Medulla oblongata (tissue), 1 donor: ENCODE measurements around the gene CPN2.
A peak's percentile ranks its signal among the peaks of the same experiment; 100 is the strongest.

Source experiments
- DNase-seq: peaks from one replicate; pipeline ENCODE4 v3.0.0-alpha.2; 2015; ENCODE audit errors: extremely low spot score

Gene CPN2

DNA sequence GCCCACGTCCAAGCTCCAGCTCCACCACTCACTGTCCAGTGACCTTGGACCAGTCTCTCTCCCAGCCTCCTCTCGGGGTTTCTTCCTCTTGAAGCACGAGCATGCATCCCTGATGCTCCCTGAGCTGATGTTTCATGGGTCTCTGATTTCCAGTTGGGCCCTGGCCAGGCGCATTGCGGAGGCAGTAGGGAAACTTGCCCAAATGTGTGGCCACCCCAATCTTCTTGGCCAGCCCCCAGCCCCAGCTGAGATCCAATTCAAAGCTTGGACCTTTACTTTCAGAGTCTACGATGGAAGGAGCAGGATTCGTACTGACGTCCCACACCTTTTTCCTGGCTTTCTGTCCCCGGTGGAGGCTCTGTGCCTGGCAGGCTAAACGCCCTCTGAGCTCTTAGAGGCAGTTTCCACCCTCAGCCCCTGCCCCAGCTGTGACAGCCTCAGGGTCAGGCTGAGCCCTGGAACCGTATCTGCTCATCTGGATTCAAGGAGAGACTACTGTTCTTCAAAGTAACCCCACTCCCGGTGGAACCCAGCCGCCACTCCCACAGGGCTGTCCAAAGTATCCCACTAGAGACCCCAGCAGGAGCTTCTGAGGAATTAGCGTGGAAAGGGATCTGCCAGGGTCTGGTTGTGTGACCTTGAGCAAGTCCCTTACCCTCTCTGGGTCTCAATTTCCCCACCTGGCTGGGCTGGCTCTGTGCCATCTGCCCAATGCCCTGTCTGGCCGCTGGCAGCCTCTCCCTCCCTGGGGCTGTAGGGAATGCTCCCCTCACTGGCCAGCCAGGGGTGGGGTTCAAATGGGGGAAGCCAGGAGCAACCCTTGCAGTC, 37.4 kb downstream of the CPN2 start:
- DNase-seq, result no peak

DNA sequence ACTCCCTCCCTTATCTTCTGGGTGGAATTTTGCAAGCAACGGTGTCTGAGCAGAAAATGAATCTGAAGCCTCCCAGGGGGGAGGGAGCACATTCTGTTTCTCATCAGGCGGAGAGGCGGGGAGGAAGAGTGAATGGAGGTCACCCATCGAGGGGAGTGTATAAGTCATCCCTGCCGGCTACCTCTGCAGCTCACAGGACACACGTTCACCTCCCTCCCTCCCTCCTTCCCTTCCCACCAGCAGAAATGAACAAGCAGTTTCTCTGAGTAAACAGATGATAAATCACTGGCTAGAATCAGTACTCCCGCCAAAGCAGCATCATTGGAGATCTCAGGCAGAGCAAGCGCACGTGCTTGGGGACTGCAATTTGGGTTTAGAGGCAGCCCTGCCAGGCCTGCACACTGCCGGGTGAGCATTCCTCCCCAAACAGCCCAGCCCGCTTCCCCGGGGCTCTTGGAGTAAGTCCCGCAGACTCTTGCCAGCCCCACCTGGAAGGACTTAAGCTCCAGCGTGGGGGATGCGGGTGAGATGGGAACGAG, 38.3 kb downstream of the CPN2 start:
- DNase-seq, result no peak

DNA sequence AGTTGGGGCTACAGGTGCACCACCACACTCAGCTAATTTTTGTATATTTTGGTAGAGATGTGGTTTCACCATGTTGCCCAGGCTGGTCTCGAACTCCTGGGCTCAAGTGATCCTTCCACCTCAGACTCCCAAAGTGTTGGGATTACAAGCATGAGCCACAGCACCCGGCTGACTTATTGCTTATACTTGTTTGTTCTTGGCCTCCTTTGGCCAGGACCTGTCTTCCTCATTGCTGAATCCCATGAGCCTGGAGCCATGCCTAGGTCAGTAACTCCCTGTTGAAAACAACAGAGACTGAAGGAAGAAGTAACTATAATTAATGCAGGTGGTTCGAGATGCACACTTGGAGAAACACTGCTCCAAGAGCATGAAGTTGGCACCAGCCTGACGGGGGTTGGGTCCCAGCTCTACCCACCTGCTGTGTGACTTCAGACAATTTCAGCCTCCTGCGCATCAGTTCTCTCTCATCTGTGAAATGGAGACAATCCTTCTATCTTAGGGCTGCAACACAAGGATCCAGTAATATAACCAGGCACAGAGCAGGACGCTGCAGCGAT, 38.9 kb downstream of the CPN2 start:
- no peak for DNase-seq

DNA sequence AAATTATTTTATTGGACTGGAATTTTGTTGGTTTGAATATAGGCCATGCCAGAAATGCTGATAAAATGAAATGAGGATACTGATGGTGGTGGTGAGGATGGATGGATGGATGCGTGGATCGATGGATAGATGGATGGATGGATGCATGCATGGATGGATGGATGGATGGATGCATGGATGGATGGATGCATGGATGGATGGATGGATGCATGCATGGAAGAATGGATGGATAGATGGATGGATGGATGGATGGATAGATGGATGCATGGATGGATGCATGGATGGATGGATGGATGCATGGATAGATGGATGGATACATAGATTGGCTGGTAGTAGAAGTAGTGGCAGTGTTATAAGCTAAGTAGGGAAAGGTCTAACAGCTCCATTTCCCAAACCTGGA, 40.1 kb downstream of the CPN2 start:
- no peak for DNase-seq

DNA sequence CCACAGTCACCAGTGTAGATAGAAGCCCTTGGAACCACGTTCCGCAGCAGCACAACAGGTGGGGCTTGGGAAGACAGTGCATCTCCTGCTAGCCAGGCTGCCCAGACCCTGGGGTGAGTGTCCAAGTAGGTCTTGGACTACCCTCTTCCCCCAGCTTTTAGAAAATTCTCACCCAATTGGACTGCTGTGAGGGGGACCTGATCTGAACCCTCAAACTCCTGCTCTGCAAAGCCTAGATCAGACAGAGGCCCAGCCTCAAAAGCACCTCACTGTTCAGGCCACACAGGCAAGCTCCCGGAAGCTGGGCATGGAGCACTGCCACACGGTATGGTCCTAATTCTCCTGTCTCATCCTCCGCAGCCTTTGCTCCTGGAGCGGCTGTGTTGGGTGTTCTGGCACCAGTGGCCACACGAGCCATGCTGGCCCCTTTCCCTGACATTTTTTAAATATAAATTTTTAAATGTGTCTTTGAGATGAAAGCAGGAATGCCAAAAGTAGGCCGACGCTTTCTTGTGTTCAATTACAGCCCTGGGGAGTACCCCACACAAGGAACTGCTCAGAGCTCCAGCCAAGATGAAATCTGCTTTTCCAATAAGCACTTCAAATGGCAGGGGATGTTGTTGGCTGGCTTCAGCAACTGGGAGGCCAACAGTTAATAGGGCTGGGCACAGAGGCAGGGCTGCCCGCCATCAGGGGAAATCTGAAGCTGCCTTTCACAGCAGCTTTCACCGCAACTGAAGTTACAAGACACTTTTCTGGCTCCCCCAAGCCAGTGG, 40.9 kb downstream of the CPN2 start:
- no peak for DNase-seq

DNA sequence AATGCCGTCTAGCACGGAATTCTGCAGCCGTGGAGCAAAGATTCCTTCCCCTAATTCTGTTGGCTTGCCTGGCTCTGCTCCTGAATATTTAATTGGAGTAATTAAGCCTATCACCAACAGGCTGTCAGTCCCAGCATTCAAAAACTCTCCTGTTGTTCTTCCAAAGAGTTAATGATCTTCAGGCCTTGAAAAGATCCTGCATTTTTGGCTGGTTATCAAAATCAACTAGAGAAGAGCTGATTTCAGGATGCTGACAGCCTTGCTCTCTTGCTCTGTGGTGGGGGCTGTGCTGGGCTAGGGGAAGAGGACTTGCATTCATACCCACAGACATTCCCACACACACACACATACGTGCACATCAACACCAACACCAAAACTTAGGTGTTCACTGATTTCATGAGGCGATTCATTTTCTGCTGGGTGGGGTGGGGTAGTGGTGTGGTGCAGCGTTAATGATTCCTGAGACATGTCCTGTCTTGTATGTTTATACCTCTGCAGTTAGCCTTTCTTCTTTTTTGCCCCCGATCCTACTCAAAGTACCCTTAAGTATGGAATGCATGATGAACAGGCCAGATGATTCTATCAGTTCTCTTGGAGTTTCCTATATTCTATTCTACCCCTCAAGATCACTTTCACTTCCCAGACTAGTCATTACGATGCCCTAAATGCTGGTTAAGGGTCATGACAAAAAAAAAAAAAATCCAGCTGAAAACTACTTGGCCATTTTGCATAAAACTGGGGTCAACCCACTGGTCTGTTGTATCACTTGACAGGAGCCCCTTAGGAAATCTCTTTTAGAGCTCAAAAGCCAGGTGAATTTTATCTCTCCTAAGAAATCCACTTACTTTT, 42.3 kb downstream of the CPN2 start:
- no peak for DNase-seq

DNA sequence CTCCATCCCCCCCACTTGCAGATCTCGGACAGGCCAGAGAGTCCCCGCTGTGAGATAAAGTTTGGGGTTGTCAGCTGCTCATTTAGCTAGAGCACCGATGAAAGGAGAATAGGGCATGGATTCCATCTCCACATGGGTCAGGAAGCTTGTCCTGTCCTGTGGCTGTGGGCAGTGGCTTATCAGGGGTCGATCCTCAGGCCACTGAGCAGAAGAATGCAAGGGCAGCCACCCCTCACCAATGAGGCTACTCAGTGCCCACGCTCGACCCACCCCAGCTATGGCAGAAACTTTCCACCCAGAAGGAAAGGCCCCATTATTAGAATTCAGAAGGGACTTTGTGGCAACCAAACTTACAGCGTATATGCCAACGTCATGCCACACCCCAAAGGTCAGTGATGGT, 43.3 kb downstream of the CPN2 start:
- DNase-seq, result no peak

DNA sequence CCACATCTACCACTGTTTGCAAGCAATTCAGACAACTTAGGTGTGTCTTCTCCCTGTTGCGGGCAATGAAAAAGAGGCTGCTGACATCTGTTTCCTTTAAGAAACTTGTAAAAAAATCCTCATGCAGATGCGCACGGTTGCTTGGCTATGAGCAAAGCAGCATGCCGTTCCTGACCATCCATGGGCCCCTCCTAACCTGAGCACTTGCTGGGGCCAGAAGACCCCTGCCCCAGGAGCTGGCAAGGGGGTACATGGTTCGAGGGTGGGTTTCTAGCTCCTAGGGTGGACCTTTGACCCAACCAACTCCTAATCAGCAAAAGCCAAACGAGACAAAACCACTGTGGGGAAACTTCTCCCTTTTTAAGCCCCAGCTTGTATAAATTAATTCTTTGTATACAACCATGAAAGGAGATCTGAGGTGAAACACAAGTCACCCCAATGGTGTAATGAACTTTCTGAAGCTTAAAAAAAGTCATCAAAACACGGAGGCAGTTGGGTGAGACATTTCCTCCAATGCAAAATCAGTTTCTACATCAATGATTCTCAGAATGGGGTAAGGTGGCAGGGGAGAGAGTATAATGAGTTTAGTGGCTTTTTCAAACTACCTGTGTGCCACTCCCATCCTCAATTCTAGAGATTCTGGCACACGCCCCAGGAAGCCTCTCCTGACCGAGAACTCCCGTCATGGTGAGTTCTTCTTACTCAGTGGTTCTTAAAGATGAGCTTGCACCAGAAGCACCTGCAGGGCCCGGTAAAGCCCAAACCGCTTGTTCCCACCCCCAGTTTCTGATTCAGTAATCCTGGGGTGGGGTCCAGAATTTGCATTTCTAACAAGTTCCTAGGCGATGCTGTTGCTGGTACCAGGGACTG, 44.1 kb downstream of the CPN2 start:
- no peak for DNase-seq

DNA sequence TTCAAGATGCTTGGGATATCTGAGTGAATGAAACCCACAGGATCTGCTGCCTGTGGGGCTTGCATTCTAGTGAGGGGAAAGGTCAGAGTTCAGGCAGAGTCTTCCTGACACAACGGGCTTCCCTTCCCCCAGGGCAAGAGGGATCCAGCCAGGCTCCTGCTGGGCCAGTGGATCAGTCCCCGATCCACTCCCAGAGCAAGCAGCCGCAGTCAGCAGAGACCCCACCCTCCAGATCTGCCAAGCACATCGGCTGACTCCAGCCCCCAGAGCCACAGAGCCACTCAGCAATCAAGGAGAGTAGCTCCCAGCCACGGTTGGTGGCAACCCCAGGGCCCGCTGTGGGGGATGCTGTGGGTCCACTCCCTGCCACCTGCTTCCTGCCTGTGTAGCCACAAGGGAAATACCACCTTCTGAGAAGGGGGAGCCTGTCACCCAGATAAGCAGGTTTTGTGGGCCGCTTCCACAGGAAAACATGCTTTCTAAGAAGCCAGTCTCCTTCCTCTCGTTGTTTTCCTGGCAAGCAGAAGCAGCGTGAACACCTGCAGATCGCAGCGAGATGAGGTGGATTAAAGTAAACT, 44.9 kb downstream of the CPN2 start:
- DNase-seq, result no peak

DNA sequence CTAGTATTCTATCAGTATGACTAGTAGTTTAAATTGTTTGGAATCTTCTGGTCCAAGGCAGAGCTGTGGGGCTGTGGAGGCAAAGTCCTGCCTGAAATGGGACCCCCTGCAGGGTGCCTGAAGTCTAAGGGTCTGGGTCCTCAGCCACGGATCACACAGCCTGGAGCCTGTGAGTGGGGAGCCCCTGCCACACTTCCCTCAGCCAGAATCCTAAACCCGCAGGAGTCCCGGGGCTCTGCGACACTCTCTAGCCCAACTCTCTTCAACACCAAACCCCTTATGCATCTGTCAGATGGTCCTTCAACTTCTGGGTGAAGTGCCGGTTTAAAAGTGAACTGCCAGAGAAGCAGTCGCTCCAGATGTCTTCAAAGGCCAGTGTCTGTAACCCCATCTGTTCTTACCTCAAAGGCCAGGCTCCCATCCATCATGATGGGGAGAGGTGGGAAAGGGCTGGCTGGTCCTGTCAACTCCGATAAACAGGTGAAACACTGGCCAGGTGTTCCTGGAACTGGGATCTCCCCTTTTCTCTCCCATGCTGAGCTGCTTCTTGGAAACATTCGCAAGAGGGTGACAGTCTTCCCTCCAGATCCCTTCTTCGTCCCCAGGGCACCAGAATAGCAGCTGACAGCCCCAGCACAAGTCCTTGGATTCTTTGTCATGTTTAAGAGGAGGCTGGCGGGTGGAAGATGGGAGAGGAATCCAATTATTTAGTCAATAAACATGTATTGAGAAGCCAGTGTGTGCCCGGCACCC, 45.6 kb downstream of the CPN2 start:
- no peak for DNase-seq

DNA sequence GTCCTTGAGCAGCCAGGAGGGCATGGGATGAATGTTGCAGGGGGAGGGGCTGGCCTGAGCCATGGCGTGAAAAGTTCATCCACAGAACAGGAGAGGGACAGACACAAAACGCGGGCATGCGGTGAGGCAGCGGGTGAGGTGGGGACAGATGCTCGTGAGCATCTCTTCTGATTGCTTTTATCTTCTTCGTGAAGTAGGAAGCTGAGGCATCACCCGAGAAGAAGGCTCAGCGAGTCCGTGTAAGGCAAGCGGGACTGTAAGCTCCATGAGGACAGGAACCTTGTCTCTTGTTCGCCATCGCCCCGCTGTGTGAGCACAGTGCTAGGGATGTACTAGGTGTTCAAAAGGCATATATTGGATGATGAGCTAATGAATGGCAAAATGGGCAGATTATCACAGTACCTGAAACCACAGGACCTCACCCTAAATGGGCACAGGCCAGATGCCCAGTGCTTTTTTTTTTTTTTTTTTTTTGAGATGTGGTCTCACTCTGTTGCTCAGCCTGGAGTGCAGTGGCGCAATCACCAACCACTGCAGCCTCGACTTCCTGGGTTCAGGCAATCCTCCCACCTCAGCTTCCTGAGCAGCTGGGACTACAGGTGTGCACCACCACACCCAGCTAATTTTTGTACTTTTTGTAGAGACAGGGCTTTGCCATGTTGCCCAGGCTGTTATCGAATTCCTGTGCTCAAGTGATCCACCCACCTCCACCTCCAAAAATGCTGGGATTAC, 46.8 kb downstream of the CPN2 start:
- DNase-seq, result no peak

DNA sequence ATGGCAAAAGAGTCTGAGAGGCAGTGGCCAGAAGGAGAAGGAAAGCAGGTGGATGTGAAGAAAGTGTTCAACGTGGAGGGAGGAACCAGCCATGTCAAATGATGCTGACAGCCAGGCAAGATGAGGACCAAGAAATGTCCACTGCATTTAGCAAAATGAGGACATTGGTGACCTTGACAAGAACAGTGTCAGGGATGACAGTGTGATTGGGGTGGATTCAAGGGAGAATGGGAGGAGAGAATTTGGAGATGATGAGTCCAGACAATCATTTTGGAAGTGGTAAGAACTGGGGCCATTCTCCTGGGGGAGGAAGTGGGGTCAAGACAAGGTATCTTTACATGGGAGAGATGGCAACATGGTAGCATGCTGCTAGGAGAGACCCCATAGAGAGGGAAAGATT, 47.4 kb downstream of the CPN2 start:
- no peak for DNase-seq

DNA sequence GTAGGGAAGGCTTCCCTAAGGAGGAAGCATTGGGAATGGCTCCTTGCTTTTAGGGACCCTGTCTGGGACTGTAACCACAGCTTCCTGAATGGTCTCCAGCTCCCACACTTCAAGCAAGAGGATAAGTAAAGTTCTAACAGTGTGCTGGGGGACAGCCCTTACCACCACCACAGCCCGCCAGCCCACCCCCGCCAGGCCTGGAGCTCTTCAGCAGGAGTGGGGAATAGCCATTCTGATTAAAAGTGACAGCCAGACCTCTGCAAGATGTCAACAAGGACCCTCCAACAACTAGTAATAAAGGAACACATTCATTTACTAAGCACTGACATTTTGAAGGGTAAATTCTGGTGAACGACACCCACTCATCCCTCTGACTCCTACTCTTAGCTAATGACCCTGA, 49.4 kb downstream of the CPN2 start:
- no peak for DNase-seq

DNA sequence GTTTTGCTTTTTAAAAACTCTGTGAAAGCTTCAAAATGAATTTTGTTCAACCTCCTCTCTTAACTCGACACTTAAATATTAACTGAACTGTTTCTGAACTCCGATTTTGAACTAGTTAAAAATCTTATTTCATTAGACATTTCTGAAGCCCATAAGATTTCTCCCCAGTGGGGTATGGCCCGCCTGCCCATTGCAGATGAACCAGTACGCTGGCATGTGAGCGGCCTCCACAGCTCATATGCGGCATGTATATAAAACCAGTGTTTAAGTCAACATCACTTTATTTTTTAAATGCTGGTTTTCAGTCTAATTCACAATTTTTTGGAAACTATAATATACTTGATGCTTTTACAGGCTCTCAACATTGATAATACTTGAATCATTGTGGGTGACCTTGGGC, 50.2 kb downstream of the CPN2 start:
- no peak for DNase-seq

DNA sequence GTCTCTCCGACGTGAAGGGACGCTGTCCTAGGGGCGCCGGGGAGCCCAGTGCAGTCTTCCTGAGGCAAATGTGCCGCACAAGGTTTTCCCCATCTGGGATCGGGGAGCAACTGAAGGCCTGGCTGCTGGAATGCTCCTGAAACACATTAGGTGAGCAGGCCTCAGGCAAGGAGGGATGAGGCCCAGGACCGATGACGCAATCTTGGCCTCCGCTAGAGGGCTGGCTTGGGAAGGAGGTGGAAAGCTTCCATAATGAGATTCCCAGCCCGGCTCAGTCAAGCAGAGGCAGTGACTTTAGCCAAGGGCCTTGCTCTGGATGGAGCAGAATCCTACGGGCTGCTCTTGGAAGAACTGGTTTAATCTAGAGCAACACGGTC, 50.8 kb downstream of the CPN2 start:
- DNase-seq, result peak; percentile 83

DNA sequence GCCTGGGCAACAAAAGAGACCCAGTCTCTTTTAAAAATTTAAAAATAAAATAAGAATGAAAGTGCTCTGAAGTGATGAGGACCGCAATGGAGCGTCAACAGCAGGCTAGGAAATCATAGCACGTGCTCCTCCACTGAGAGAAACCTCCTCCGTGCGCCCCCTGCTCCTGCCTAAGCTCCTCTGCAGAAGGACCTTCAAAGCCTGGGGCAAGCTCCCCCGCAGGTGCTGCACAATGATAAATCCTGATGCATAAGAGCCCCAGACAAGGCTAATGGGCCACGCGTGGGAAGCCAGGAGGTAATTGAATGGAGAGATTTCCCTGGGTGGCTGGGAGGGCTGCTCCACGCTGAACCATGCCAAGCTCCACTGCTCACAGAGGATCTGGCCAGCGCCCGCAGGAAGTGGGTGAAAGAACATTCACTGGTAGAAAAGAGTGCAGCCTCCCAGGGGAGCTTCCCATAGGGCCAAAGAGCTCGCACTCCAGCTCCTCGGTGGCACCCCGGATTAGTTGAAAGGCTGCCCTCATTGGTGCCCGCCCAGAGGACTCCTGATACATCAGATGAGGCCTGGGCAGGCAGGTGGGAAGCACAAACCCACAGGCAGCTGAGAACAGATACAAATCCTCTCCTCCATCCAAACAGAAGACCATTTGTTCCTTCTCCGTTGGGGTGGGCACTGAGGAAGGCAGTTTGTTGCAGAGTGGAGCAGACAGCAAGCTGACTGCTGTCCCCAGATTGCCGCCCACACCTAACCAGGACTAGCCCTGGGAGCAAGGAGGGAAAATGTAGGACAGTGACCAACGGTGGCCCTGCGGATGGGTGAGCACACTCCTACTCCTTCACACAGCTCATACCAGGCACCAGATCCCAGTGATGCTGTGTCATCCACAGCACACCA, 52.5 kb downstream of the CPN2 start:
- DNase-seq, result no peak

DNA sequence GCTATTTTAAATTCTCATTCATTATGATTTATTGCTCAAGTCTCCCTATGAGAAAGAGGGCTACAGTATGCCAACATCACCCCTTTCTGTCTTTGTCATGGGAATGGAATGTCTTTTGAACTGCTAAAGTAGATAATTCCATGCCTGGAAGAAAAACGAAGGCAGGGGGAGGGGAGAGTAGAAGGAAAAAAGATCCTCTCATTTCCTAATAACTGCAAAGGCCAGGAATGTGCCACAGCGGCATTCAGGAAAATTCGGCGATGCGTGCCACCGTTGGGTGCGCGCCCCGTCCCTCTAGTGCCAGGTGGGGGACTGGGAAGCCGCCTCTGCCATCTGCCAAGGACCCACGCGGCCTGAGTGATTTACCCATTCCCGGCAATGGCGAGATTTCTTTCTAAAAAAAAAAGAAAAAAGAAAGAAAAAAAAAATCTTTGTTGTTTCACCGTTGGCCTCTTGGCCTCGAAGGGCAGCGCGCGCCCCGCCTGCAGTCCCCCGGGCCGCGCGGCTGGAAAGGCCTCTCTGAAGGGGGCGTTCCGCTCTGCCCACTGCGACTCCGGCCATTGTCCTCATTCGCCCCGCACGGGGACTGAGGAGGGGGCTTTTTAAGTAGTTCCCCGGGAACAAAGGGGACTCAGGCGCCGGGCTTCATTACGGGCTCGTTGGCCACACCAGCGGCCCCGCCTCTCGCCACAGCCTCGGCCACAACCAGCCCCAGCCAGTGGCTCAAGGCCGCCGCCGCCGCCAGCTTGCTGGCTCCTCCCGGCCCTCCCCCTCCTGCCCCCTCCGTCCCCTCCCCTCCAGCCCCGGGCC, 54.5 kb downstream of the CPN2 start:
- no peak for DNase-seq
